Hematopoietic multipotent progenitor cell treated with erythropoietin and hydrocortisone succinate and interleukin-3 and kit ligand, for 8 days (in vitro differentiated cells): ENCODE data around the gene XYLB.

Experiments used
- DNase-seq: peaks from one replicate; pipeline ENCODE4 v3.0.0-alpha.2; 2015

Gene XYLB

DNA sequence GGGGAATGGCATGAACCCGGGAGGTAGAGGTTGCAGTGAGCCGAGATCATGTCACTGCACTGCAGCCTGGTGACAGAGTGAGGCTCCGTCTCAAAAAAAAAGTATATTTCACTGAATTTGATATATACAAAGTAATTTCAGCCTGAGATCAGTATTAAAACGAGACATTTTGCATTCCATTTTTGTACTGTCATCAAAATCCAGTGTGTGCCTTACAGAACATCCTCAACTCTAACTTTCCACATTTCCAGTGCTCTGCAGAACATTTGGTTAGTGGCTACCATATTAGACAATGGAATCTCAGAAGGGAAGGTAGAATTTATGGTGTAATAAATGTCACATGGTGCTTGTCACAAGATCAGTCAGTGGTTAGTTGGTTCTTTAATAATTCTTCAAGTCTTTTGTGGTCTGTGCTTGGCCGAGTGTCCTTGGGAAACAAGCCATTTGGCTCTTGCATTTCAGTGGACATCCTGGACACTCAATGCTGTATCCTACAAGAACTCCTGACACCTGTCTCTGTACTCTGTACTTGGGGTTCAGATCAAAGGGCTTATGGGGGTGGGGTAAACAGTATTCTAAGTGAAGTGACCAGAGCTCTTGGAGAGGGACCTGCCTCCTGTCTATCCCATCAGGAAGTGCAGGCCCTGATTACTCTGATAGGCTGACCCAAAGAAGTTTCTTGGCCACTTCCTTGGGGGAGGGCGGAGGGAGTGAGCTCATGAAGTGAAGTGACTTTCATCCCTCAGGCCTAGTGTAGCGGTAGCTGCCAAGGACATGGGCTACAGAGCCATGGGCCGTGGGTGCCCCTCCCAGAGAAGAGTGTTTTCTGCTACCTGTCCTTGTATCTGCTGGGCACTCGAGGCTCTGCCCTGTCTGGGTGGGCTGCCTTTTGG lies 110.8 kb downstream of the XYLB start:
- no peak for DNase-seq

DNA sequence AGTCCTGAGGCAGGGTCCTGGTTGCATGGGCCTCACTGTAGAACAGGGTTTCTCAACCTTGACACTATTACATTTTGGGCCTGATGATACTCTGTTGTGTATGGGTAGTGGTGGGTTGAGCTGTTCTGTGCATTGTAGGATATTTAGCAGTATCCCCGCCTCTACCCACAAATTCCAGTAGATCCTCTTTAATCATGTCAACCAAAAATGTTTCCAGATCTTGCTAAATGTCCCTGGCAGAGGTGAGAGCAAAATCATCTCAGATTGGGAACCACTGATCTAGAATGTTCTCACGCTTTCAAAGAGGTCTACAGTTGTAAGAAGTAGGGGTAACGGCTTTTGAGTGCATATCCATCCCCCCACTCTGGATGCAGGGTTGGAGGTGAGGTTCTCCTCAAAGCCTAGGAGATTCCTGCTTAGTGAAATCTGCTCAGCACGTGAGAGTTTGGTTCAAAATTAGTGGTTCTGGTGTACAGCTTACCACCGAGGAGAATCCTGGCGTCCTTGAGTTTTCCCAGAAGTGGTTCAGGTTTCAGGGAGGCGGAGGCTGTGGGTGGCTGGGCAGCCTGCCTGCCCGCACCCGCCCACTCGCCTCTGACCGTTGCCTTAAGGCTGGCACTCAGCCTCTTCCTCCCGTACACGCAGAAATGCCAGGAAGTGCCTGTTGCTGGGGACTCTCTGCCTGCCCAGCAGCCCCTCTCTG lies 112.4 kb downstream of the XYLB start:
- DNase-seq = no peak

DNA sequence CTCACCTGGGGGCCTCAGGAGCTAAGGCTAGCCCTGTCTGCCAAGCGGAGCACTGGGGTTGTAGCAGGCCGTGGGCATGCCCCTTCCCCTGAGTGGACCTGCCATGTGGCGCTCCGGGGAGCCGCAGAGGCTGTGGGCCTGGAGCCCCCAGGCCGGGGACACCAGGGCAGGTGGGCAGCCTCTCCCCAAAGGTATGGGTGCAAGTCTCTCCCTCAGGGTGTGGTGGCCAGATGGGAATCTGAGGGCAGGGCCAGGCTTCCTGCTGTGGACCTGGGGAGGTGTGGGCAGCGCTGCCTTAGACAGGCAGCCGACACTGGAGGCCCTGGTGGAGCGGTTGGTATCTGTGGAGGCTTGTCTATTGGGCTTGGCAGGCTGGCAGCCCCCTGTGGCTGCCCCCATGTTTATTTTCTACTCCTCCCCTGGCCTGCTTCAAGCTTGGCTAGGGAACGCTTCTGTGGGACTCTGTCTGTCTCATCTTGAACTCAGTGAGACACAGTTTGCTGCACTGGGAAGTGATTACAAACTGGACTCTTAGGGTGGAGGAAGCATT lies 113.0 kb downstream of the XYLB start:
- DNase-seq = no peak

DNA sequence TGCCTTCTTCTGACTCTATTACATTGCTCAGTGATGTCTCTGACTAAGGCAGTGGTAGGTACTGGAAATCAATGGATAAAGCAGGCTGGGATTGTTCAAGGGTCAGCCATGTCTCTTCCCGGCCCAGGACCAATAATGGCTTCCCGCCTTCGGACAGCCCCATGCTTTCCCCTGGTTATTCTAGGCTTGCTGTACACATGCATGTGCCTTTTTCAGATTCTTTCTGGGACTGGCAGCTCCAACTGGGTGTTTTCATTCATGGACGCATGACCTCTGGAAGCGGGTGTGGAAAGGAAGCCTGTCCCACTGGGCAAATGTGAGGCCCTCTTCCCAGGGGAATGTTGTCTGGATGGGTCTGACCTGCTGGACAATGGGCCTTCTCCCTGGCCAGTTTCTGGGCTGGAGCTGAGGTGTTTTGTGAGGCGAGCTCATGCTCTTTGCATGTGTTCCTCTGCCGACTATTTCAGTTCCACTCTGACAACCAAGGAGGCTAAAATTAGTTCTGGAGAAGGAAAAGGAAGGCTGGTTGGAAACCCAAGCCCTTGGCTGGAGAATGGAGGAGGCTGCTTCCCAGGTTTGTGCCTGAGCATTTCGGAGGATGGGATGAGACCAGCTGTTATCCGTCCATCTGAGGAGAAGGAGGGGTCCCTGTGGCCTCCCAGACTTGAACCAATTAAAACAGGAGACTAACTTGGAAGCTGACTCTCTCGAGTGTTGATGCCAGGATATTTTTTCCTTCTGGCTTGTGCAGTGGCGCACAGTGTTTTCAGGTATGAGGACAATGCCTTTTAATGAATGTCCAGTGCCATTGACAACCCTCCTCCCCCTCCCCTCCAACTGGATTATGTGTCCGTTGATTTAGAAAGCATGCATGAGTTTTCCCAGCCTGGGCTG lies 114.0 kb downstream of the XYLB start:
- DNase-seq = no peak
